Natural killer cell treated with Interleukin-12 subunit alpha and Interleukin-12 subunit beta and Interleukin-15 and Interleukin-18, amount 100 ng/mL, for 72 hours (primary cell): Measurements from ENCODE around the gene CAPN5. TPM values are rescaled to one million over a fixed set of nuclear protein-coding genes. Genes with fewer than 3 reads are reported as not detected.

Experiments
- ATAC-seq, 2 donors: fragments of 150-1000 bp; cut with Tn5 transposase in 1 of 2; sonication (Bioruptor Pico), chemical (Tn5 transposase) in 1 of 2; 2 replicates each; pipeline ENCODE4 v1.10.0; 2021
- DNase-seq: peaks from one replicate; pipeline ENCODE4 v3.0.0; 2022; ENCODE audit warnings: low spot score
- H3K27ac Mint-ChIP-seq, 2 donors: 1 replicate in 1 of 2; 2 replicates in 1 of 2; pipeline ENCODE4 v1.8.0; 2022; ENCODE audit warnings: mixed read lengths in 2 of 2, mild to moderate bottlenecking in 1 of 2, moderate library complexity in 1 of 2
- H3K27me3 Mint-ChIP-seq, 2 donors: 1 replicate in 1 of 2; 2 replicates in 1 of 2; pipeline ENCODE4 v1.8.0; 2022; ENCODE audit warnings: mixed read lengths in 2 of 2
- H3K36me3 Mint-ChIP-seq: one replicate; pipeline ENCODE4 v1.8.0; 2022; ENCODE audit warnings: mixed read lengths
- H3K4me1 Mint-ChIP-seq, 2 donors: 1 replicate in 1 of 2; 2 replicates in 1 of 2; pipeline ENCODE4 v1.8.0; 2022; ENCODE audit warnings: low read depth in 2 of 2, mixed read lengths in 2 of 2, mild to moderate bottlenecking in 1 of 2
- H3K4me3 Mint-ChIP-seq: one replicate; pipeline ENCODE4 v1.8.0; 2022; ENCODE audit warnings: mixed read lengths
- H3K9me3 Mint-ChIP-seq: 2 replicates; pipeline ENCODE4 v1.8.0; 2022; ENCODE audit warnings: mixed read lengths
- total RNA-seq, 2 donors: library from RNA; stranded (reverse); gene quantifications; one replicate each; pipeline ENCODE4 v1.2.3, GENCODE V29; 2022

The CAPN5 gene
- total RNA-seq, 2 donors from 2014 or later, result 2.5 to 2.7 TPM

DNA sequence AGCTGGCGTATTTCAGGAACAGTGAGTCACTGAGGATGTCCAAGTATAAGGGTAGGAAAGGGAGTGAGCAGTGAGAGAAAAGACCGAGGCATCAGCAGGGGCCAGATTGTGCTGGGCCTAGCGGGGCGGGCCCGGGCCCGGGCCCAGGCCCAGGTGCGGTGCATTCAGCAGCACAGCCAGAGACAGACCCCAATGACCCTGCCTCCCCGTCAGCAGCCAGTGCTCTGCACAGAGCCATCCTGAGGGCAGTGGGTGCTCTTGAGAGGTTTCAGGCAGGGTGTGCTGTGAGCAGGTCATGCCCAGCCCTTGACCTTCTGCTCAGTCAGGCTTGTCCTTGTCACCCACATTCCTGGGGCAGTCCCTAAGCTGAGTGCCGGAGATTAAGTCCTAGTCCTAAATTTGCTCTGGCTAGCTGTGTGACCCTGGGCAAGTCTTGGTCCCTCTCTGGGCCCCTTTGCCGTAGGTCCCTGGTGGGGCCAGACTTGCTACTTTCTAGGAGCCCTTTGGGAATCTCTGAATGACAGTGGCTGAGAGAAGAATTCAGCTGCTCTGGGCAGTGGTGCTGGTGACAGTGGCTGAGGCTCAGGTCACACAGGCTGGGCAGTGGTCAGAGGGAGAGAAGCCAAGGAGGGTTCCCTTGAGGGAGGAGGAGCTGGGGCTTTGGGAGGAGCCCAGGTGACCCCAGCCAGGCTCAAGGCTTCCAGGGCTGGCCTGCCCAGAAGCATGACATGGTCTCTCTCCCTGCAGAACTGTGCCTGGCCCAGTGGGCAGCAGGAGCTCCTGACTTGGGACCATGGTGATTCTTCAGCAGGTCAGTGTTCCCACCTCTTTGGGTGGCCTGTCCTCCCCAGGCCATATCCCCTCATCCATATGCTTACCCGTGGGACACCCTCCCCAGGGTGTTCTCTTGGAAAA is 63.3 kb downstream of the CAPN5 start:
- Mint-ChIP-seq H3K27me3 (peaks cover 0 to 11% of the 10 kb centered on the region in 2 donors), H3K9me3 (no peaks in the 10 kb centered on the region)

DNA sequence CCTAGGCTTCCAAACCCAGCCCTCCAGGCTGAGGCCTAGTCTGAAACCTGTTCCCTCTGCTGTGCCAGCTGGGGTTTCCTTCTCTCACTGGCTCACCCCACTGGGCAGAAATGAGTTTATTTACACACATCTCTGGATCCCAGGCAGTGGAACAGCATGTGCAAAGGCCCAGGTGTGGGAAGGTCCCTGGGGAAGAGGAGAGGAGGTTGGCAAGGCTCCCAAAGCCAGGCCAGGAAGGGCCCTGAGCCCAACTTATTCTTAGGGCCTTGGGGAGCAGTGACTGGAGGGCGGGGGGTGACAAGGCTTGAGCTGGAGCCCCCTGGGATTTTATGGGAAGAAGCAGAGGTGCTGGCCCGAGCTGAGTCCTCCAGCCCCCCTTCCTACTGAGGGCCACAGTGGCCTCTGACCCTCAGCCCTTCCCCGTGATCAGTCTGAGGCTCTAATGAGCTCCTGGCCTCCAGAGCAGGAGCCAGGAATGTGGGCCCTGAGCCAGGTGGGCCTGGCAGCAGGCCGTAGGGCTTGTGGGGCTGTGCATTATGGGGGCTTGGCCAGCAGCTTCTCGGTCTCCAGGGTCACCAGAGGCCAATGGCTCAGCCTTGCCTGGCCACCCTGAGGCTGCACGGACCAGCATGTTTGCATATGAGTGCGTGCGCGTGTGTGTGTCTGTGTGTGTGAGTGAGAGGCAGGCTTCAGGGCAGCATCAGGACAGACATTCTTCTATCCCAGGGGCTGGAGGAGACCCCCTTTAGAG is 64.2 kb downstream of the CAPN5 start:
- DNase-seq (no peak), ATAC-seq (no peak)
- no peaks in the 10 kb centered on the region for H3K4me1 Mint-ChIP-seq
- H3K36me3 Mint-ChIP-seq, result no peaks in the 10 kb centered on the region
- H3K27ac Mint-ChIP-seq, result no peak overlapping the region
- H3K27me3 Mint-ChIP-seq, result peaks cover 3 to 15% of the 10 kb centered on the region in 2 donors
- no peaks in the 10 kb centered on the region for H3K9me3 Mint-ChIP-seq
- H3K4me3 Mint-ChIP-seq, result no peak overlapping the region

More for the DNA sequence above, 63.3 kb downstream of the CAPN5 start:
- no peaks in the 10 kb centered on the region for H3K36me3 Mint-ChIP-seq
- no peak overlapping the region for H3K27ac Mint-ChIP-seq
- H3K4me1 Mint-ChIP-seq, result no peaks in the 10 kb centered on the region
- no peak overlapping the region for H3K4me3 Mint-ChIP-seq
- ATAC-seq (no peak), DNase-seq (no peak)

DNA sequence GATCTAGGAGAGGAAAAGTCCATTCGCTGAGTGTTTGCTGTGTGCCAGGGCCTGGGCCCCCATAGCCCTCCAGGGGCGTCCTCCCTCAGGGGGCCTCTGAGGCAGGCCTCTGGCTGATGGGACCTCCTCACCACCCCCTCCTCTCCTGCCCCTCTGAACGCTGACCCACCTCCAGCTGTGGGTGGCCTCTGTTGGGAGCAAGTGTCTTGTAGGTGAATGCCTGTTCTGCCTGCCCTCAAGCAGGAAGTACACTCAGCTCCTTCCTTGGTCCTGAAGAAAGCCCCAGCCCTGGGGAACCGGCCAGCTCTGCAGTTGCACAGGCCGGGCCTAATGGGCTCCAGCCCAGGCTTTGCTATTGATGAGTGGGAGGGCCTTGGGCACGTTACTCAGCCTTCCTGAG is 64.8 kb downstream of the CAPN5 start:
- no peak for DNase-seq
- Mint-ChIP-seq H3K27me3 (peaks cover 9 to 17% of the 10 kb centered on the region in 2 donors), H3K4me1 (peaks cover 0 to 4% of the 10 kb centered on the region in 2 donors), H3K9me3 (no peaks in the 10 kb centered on the region), H3K4me3 (no peak overlapping the region), H3K27ac (no peak overlapping the region), H3K36me3 (no peaks in the 10 kb centered on the region)
- ATAC-seq, result no peak

DNA sequence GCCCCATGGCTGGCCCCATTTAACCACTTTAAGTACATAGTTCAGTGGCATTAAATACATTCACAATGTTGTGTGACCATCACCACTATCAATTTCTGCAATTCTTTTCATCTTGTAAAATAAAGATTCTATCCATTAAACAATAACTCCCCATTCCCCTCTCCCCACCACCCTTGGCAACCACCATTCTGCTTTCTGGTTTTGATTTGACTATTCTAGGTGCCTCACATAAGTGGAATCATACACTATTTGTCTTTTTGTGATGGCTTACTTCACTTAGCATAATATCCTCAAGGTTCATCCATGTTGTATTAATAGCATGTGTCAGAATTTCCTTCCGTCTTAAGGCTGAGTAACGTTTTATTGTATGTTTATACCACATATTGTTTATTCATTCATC is 68.3 kb downstream of the CAPN5 start:
- H3K27ac Mint-ChIP-seq, result no peak overlapping the region
- no peak overlapping the region for H3K4me3 Mint-ChIP-seq
- no peak for ATAC-seq
- H3K36me3 Mint-ChIP-seq, result no peaks in the 10 kb centered on the region
- DNase-seq, result no peak
- no peaks in the 10 kb centered on the region for H3K9me3 Mint-ChIP-seq
- H3K27me3 Mint-ChIP-seq, result peaks cover 33 to 36% of the 10 kb centered on the region in 2 donors
- peaks cover 3 to 8% of the 10 kb centered on the region in 2 donors for H3K4me1 Mint-ChIP-seq

DNA sequence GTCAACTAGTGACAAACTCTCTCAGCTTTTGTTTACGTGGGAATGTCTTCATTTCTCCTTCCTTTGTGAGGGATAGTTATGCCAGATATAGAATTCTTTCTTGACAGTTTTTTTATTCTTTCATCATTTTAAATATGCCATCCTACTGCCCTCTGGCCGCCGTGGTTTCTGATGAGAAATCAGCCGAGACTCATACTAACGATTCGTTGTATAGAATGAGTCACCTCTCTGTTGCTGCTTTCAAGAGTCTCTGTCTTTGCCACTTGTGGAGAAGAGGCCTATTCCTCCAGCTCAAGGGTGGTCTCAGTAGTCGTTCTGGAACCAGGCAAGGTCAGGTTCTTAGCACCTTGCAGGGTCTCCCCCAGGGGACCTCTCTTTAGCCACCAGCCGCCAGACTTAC is 69.3 kb downstream of the CAPN5 start:
- Mint-ChIP-seq H3K9me3 (no peaks in the 10 kb centered on the region), H3K4me3 (no peak overlapping the region), H3K27ac (no peak overlapping the region), H3K27me3 (peaks cover 33 to 37% of the 10 kb centered on the region in 2 donors), H3K4me1 (peaks cover 3 to 8% of the 10 kb centered on the region in 2 donors), H3K36me3 (no peaks in the 10 kb centered on the region)
- DNase-seq, result no peak
- no peak for ATAC-seq

DNA sequence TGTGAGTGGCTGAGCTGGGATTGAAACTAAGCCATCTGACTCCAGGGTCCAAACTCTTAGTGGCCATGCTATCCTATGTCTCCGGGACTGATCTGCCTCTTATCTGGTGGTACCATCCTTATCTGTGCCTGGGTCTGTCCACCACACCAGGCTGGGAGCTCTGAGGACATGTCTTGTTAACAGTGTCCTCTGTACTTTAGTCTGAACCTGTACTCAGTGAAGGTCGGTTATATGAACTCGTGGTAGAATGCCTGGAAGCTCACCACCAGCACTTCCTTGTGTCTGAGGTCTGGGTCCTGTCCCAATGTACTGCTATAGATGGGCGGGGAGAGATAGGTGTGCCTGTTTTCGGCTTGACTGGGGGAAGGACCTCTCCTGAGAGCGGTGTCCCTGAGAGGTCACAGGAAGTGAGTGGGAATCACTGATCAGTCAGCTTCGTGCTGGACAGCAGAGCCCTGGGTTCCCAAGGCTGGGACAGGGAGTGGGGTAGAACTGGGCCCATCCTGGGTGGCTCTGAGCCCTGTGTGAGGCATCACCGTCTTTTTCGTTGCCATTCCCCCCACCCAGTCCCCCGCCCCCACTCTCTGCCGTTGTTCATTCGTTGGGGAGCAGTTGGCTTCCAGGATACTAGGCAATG is 70.1 kb downstream of the CAPN5 start:
- H3K36me3 Mint-ChIP-seq, result no peaks in the 10 kb centered on the region
- no peak overlapping the region for H3K27ac Mint-ChIP-seq
- DNase-seq (no peak), ATAC-seq (no peak)
- H3K4me3 Mint-ChIP-seq, result no peak overlapping the region
- H3K27me3 Mint-ChIP-seq, result peaks cover 38 to 41% of the 10 kb centered on the region in 2 donors
- peaks cover 7 to 13% of the 10 kb centered on the region in 2 donors for H3K4me1 Mint-ChIP-seq
- H3K9me3 Mint-ChIP-seq, result no peaks in the 10 kb centered on the region

DNA sequence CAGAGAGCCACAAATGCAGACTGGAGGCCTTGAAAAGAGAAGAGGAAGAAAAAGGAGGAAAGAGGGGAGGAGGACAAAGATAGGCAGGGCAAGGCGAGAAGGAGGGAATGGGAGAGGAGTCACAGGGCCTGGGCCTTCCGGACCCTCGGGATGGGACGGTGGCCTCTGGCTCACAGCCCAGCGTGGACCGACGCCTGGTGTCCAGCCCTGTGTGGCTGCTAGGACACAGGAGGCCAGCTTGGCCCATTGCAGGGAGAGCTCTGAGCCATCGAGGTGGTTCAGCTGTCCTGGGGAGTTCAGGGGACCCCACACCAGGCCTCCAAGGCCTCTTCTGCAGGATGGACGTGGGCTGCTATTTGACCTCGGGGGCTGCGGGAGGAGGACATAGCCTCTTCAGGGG is 70.7 kb downstream of the CAPN5 start:
- H3K9me3 Mint-ChIP-seq, result no peaks in the 10 kb centered on the region
- H3K4me1 Mint-ChIP-seq, result peaks cover 12 to 19% of the 10 kb centered on the region in 2 donors
- H3K36me3 Mint-ChIP-seq, result no peaks in the 10 kb centered on the region
- peaks cover 42 to 45% of the 10 kb centered on the region in 2 donors for H3K27me3 Mint-ChIP-seq
- ATAC-seq, result no peak
- no peak overlapping the region for H3K27ac Mint-ChIP-seq
- no peak overlapping the region for H3K4me3 Mint-ChIP-seq
- no peak for DNase-seq

DNA sequence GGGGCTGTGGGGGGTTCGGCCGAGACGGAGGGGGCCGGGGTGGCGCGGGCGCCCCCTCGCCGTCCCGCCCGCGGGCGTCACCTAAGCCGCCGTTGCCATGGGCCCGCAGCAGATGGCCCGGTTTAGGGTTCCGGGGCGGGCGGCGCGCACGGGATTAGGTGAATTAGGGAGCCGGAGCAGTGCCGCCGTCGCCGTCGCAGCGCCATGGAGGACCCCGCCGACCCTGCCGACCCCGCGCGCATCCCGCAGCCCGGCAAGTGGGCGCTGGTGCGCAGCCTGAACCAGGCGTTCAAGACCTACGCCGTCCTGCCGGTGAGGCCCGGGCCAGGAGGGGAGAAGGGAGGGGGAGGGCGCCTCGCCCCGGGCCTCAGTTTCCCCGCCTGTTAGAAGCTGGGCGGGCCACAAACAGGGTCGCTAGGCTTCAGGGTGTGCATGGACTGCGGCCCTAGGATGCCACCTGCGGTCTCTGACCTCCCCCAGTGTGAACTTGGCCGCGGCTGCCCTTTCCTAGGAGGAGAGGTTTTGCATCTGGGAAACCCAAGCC is 71.4 kb downstream of the CAPN5 start:
- DNase-seq, result no peak

DNA sequence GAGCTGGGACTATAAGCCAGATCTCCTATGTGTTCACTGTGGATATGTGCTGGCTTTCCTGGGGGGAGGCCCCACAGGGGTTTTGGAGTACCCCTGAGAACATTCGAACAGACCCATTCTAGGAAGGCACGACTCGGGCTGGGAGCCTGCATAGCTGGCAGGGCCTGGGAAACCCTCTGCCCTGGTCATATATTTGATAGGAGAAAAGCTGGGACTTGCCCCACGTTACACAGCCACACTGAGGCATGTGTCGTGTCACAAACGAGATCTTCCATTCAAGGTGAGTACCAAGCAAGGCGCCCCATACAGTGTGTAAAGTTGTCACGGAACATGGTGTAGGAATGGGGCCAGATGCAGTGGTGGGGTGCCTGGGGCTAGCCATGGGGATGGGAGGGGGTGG is 72.4 kb downstream of the CAPN5 start:
- H3K4me1 Mint-ChIP-seq, result peaks cover 19 to 32% of the 10 kb centered on the region in 2 donors
- no peak overlapping the region for H3K27ac Mint-ChIP-seq
- H3K27me3 Mint-ChIP-seq, result peaks cover 49 to 53% of the 10 kb centered on the region in 2 donors
- DNase-seq (no peak), ATAC-seq (no peak)
- H3K9me3 Mint-ChIP-seq, result no peaks in the 10 kb centered on the region
- no peaks in the 10 kb centered on the region for H3K36me3 Mint-ChIP-seq
- no peak overlapping the region for H3K4me3 Mint-ChIP-seq

More for the DNA sequence above, 71.4 kb downstream of the CAPN5 start:
- ATAC-seq, result no peak
- Mint-ChIP-seq H3K36me3 (no peaks in the 10 kb centered on the region), H3K27me3 (peaks cover 45 to 47% of the 10 kb centered on the region in 2 donors), H3K27ac (no peak overlapping the region), H3K4me1 (peaks cover 18 to 25% of the 10 kb centered on the region in 2 donors), H3K4me3 (no peak overlapping the region), H3K9me3 (no peaks in the 10 kb centered on the region)

DNA sequence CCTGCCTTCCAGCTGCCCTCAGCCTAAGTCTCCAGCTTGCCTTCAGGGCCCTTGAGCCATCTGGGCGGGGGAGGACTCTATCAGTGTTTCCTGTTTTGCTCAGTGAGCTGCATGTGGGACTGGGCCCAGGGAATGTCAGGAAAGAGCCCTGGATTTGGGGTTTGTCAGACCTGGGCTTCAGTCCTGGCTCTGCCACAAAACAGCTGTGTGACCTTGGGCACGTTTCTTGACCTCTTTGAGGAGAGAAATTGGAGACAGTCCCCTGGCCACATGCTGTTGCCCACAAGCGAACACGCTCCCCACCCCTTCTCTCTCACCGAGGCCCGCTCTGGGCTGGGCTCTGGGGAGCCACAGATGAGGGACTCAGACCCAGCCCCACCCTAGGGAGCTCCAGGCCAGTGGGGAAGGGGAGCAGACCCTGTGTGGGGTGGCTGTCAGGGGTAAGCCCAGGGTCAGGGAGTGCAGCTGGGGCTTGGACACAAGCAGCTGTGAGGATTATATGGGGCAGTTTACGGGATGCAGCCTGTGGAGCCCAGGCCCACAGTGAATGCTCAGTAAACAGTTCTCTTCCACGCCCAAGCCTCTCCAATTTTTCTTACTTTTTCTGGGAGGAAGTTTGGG is 73.6 kb downstream of the CAPN5 start:
- H3K4me3 Mint-ChIP-seq, result no peak overlapping the region
- H3K36me3 Mint-ChIP-seq, result no peaks in the 10 kb centered on the region
- H3K9me3 Mint-ChIP-seq, result no peaks in the 10 kb centered on the region
- H3K27me3 Mint-ChIP-seq, result peaks cover 49 to 55% of the 10 kb centered on the region in 2 donors
- no peak overlapping the region for H3K27ac Mint-ChIP-seq
- no peak for DNase-seq
- ATAC-seq, result no peak
- H3K4me1 Mint-ChIP-seq, result peaks cover 19 to 32% of the 10 kb centered on the region in 2 donors

DNA sequence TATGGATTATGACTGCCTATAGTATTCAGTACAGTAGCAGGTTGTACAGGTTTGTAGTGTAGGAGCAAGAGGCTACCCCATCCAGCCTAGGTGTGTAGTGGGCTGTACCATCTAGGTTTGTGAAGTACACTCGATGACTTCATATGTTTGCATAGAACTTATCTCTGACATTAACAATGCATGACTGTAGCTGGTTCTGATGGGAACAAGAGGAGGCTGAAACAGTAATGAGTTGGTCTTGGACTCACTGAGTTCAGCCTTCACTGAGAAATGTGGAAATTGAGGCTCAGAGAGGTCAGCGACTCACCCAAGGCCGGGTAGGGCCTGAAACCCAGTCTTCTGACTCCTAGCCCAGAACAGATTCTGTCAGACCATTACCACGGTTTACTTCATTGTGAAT is 74.3 kb downstream of the CAPN5 start:
- no peak overlapping the region for H3K27ac Mint-ChIP-seq
- H3K36me3 Mint-ChIP-seq, result no peaks in the 10 kb centered on the region
- H3K27me3 Mint-ChIP-seq, result peaks cover 45 to 54% of the 10 kb centered on the region in 2 donors
- H3K4me1 Mint-ChIP-seq, result peaks cover 19 to 32% of the 10 kb centered on the region in 2 donors
- no peak for DNase-seq
- no peaks in the 10 kb centered on the region for H3K9me3 Mint-ChIP-seq
- ATAC-seq, result no peak
- no peak overlapping the region for H3K4me3 Mint-ChIP-seq

DNA sequence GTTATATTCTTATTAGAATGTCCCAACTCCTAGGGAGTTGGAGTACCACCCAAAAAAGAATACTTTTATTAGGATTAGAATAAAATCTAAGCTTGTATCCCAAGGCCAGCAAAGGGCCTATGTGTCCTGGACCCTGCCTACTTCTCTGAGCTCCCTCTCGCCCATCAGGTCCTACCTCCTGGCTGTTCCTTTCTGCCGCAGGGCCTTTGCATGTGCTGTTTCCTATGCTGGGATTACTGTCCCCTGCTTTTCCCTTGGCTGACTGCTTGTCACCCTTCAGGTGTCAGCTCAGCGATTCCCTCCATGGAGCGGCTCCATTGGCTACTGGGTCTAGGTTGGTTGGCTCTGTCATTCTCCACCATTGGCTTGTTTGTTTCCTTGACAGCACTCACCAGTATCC is 74.7 kb downstream of the CAPN5 start:
- Mint-ChIP-seq H3K4me3 (no peak overlapping the region), H3K27ac (peak overlapping the region in 1 of 2 donors; percentile 13), H3K27me3 (peaks cover 41 to 51% of the 10 kb centered on the region in 2 donors), H3K9me3 (no peaks in the 10 kb centered on the region), H3K36me3 (no peaks in the 10 kb centered on the region), H3K4me1 (peaks cover 19 to 28% of the 10 kb centered on the region in 2 donors)
- DNase-seq (no peak), ATAC-seq (no peak)
